Stimulated activated naive CD8-positive, alpha-beta T cell treated with anti-CD3 and anti-CD28 coated beads, Interleukin-15, Interleukin-2, amounts not matched to agents 100 ng/mL and 50 ng/mL, for 24 hours (primary cell): ENCODE results near the gene PRDM2.
"Not testable (repeated sequence)": the region's sequence is repeated elsewhere in the genome, so short reads cannot be mapped to it uniquely, and the experiment has no call there.

Source experiments
- H3K27ac Mint-ChIP-seq: one replicate; pipeline ENCODE4 v1.8.0; 2021; ENCODE audit warnings: mild to moderate bottlenecking, mixed read lengths
- H3K27me3 Mint-ChIP-seq: one replicate; pipeline ENCODE4 v1.8.0; 2021; ENCODE audit warnings: mixed read lengths
- H3K36me3 Mint-ChIP-seq: one replicate; pipeline ENCODE4 v1.8.0; 2021; ENCODE audit warnings: low read depth, mixed read lengths
- H3K4me1 Mint-ChIP-seq: one replicate; pipeline ENCODE4 v1.8.0; 2021; ENCODE audit warnings: low read depth, mixed read lengths
- H3K4me3 Mint-ChIP-seq: one replicate; pipeline ENCODE4 v1.8.0; 2021; ENCODE audit warnings: mild to moderate bottlenecking, mixed read lengths
- H3K9me3 Mint-ChIP-seq: one replicate; pipeline ENCODE4 v1.8.0; 2021; ENCODE audit warnings: mixed read lengths

The PRDM2 gene

GRCh38 chr1:13707164-13707563 lies 7.2 kb downstream of the PRDM2 start:
- H3K4me3 Mint-ChIP-seq = no peak overlapping the region
- H3K4me1 Mint-ChIP-seq = peaks cover 88% of the 10 kb centered on the region
- peaks cover 24% of the 10 kb centered on the region for H3K36me3 Mint-ChIP-seq
- no peak overlapping the region for H3K27ac Mint-ChIP-seq
- no peaks in the 10 kb centered on the region for H3K9me3 Mint-ChIP-seq
- H3K27me3 Mint-ChIP-seq = no peaks in the 10 kb centered on the region

- Mint-ChIP-seq H3K36me3 (peaks cover 24% of the 10 kb centered on the region), H3K4me3 (no peak overlapping the region), H3K27me3 (no peaks in the 10 kb centered on the region), H3K27ac (peak overlapping the region; percentile 1), H3K4me1 (peaks cover 88% of the 10 kb centered on the region), H3K9me3 (no peaks in the 10 kb centered on the region)
Measured at GRCh38 chr1:13708380-13708982, 8.5 kb downstream of the PRDM2 start.

DNA sequence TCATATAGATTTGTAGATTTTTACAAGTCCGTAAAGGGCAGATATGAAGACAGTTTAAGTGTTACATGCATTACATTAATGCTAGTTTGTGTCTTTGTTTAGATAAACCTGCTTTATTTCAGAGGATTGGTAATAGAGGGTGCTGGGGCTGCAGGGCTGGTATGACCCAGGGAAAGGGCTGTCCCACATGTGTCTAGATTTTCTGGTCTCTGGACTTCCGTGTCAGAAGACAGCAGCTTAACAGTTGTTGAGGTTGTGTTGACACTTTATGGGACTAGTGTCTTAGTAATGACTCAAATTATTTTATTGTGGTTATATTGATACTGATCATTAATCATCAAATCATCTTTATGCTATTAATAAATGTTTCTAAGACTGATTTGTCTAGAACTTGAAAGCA lies 10.1 kb downstream of the PRDM2 start:
- Mint-ChIP-seq H3K27ac (no peak overlapping the region), H3K27me3 (no peaks in the 10 kb centered on the region), H3K4me3 (no peak overlapping the region), H3K9me3 (no peaks in the 10 kb centered on the region), H3K4me1 (peaks cover 83% of the 10 kb centered on the region), H3K36me3 (peaks cover 25% of the 10 kb centered on the region)

GRCh38 chr1:13714851-13715250 lies 14.9 kb downstream of the PRDM2 start:
- H3K4me3 Mint-ChIP-seq = no peak overlapping the region
- peaks cover 4% of the 10 kb centered on the region for H3K9me3 Mint-ChIP-seq
- no peak overlapping the region for H3K27ac Mint-ChIP-seq
- peaks cover 58% of the 10 kb centered on the region for H3K4me1 Mint-ChIP-seq
- no peaks in the 10 kb centered on the region for H3K27me3 Mint-ChIP-seq
- H3K36me3 Mint-ChIP-seq = peaks cover 34% of the 10 kb centered on the region

DNA sequence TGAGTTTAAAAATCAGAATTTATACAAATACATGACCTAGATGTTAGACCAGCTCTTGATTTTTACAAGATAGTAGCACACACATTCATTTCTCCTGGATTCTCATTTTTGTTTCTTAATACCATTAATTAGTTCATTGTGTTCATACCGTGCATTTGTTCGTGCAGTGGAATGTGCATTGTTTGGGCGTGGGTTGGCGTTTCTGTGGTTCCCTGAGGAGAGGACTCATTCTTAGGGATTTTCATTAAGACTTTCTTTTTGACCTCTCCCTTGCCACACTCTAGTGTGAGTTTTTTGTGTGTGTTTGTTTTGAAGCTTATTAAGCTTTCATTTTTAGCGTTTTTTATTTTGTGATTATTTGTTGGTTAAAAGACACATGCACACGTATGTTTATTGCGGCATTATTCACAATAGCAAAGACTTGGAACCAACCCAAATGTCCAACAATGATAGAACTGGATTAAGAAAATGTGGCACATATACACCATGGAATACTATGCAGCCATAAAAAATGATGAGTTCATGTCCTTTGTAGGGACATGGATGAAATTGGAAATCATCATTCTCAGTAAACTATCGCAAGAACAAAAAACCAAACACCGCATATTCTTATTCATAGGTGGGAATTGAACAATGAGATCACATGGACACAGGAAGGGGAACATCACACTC lies 15.8 kb downstream of the PRDM2 start:
- H3K4me1 Mint-ChIP-seq = peaks cover 58% of the 10 kb centered on the region
- H3K9me3 Mint-ChIP-seq, H3K27me3 Mint-ChIP-seq, H3K4me3 Mint-ChIP-seq, H3K27ac Mint-ChIP-seq: not testable (repeated sequence)
- H3K36me3 Mint-ChIP-seq = peaks cover 34% of the 10 kb centered on the region

DNA sequence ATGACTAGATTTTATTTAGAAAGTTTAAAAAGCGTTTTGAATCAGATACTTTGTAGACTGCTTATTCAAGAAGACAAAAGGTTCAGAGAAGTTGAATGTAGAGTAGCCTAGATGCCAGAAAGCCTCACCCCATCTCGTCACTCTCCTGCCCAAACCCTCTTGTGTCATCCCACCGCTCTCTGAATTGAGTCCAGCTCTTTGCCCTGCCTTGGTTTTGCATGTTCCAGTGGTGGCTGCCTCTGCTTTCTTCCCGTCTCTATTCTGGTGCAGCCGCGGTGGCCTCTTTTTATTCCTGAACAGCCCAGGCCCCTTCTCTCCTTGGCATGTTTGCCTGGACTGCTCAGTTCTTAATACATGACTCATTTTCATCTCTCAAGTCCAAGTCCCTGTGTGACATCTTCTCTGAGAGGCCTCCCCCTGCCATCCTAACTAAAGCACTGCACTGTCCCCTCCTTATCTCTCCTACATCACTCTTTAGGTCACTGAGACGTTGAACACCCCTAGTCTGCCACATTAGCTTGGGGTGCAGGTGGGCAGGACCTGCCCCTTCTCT lies 22.9 kb downstream of the PRDM2 start:
- Mint-ChIP-seq H3K4me1 (peaks cover 78% of the 10 kb centered on the region), H3K9me3 (no peaks in the 10 kb centered on the region), H3K4me3 (no peak overlapping the region), H3K36me3 (peaks cover 32% of the 10 kb centered on the region), H3K27ac (peak overlapping the region; percentile 49), H3K27me3 (no peaks in the 10 kb centered on the region)

- Mint-ChIP-seq H3K4me3 (no peak overlapping the region), H3K36me3 (peaks cover 24% of the 10 kb centered on the region), H3K9me3 (no peaks in the 10 kb centered on the region)
Measured at GRCh38 chr1:13723810-13724209, 23.8 kb downstream of the PRDM2 start.

DNA sequence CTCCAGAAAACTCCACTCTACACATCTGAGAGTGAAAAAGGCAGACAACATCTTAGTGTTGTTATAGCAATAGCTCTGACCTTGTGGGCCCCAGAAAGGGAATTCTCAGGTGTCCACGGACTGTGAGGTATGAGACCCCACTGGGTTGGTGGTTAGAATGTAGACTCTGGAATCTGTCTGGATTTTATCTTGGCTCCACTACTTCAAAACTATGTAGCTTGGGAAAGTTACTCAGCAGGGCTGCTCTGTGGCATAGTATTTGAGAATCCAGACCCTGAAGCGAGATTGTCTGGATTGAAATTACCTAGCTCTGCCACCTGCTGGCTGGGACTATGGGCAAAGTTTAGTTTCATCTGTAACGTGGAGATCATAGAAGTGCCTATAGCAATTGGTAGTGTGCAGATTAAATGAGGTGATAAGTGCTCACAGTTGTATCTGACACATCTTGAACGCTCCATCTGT lies 25.8 kb downstream of the PRDM2 start:
- Mint-ChIP-seq H3K27ac (peak overlapping the region; percentile 39), H3K36me3 (peaks cover 16% of the 10 kb centered on the region), H3K4me3 (no peak overlapping the region), H3K27me3 (no peaks in the 10 kb centered on the region), H3K4me1 (peaks cover 92% of the 10 kb centered on the region), H3K9me3 (no peaks in the 10 kb centered on the region)

More at GRCh38 chr1:13723810-13724209, 23.8 kb downstream of the PRDM2 start:
- no peaks in the 10 kb centered on the region for H3K27me3 Mint-ChIP-seq
- H3K27ac Mint-ChIP-seq = peak overlapping the region; percentile 49
- H3K4me1 Mint-ChIP-seq = peaks cover 83% of the 10 kb centered on the region

DNA sequence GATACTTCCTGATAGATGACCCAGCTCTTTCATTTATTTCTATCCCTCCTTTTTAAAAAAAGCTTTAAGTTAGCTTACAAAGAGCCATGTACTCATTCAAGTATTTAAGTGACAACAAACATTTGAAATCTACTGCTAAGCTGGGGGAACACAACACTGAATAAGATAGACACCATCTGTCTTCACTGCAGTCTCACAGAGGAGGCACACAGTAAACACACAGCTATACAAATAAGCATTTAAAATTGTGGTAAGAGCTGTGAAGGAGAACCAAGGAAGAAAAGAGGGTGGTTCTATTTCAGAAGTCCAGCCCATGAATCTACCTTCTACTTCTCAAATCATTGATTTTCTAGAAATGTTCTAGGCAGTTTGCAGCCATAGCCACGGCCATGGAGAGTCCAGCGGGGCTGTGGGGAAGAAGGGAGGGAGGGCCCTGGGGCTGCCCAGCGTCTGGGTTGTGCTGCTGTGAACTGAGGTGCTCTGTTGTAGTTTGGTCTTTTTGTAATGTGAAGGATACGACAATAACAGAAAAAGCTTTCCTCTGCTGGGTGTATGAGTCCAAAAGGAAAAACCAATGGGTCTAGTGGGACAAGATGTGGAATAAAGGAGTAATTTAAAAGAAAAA lies 28.2 kb downstream of the PRDM2 start:
- Mint-ChIP-seq H3K9me3 (no peaks in the 10 kb centered on the region), H3K36me3 (peaks cover 23% of the 10 kb centered on the region), H3K4me3 (no peak overlapping the region), H3K27me3 (no peaks in the 10 kb centered on the region), H3K27ac (peak overlapping the region; percentile 96), H3K4me1 (peaks cover 100% of the 10 kb centered on the region)

DNA sequence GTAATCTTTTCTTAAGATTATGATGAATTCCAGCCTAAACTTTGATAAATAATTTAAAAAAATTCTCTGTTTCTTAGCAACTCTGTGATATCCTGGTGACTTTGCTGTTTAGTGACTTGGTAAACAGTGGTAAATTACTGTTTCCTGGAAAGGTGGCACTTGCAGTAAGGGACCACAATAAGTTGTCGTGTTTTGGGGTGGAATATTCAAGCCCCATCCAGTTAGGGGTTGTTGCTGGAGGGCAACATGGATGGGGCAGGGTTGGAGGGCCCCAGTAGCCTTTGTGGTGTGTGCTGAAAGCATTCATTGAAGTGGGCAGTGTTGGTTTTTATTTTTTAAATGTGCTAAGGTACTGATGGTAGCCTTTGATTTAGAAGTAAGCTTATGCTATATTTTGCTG lies 30.3 kb downstream of the PRDM2 start:
- H3K4me1 Mint-ChIP-seq = peaks cover 100% of the 10 kb centered on the region
- H3K36me3 Mint-ChIP-seq = peaks cover 24% of the 10 kb centered on the region
- H3K9me3 Mint-ChIP-seq = no peaks in the 10 kb centered on the region
- peak overlapping the region; percentile 83 for H3K4me3 Mint-ChIP-seq
- H3K27ac Mint-ChIP-seq = peak overlapping the region; percentile 96
- H3K27me3 Mint-ChIP-seq = no peaks in the 10 kb centered on the region

DNA sequence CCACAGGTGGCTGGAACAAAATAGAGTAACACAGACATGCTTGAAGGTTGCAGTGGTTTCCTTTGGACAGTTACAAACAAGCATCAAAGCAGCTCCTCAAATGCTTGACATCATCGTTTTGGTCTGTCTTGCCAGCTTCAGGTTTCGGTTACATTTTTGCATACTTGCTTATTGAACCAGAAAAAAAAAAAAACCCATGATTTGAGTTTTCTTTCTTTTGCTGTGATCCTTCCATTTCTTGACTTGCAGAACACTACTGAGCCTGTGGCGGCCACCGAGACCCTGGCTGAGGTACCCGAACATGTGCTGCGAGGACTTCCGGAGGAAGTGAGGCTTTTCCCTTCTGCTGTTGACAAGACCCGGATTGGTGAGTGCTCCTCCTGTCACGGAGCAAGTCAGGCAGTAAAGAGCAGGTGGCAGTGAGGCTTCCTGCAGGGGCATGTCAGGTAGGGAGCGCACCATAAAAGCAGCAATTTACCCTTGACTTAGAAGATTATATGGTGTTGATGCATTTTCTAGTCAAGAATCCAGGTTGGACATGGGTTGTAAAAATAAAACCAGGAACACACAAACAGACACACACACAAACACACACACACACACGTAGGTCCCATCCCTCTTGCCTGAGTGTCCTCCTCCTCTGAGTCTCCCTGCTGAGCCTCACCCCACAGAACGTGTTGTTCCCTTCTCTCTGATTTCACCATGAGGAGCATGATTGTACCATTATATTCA lies 30.9 kb downstream of the PRDM2 start:
- Mint-ChIP-seq H3K4me3 (peak overlapping the region; percentile 83), H3K36me3 (peaks cover 27% of the 10 kb centered on the region), H3K9me3 (no peaks in the 10 kb centered on the region), H3K4me1 (peaks cover 97% of the 10 kb centered on the region), H3K27ac (peak overlapping the region; percentile 96), H3K27me3 (no peaks in the 10 kb centered on the region)

DNA sequence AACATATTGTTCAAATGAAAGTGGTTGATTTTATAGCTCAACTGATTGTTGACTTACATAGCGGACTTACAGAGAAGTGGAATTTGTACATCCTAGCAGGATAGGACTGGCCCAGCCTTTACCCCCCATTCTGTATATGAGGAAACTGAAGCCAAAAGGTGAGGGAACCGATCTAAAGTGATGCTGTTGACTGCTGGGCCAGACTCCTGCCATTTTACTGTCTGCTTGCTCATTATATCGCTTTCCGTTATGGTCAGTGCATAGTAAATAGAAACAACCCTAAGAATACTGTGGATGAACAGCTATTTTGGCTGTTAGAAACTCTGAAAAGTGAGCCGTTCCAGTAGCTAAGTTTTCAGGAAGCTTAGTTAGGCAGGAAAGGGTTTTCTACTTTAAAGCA lies 31.9 kb downstream of the PRDM2 start:
- Mint-ChIP-seq H3K36me3 (peaks cover 28% of the 10 kb centered on the region), H3K9me3 (no peaks in the 10 kb centered on the region), H3K4me3 (peak overlapping the region; percentile 83), H3K27ac (peak overlapping the region; percentile 96), H3K4me1 (peaks cover 89% of the 10 kb centered on the region), H3K27me3 (no peaks in the 10 kb centered on the region)

DNA sequence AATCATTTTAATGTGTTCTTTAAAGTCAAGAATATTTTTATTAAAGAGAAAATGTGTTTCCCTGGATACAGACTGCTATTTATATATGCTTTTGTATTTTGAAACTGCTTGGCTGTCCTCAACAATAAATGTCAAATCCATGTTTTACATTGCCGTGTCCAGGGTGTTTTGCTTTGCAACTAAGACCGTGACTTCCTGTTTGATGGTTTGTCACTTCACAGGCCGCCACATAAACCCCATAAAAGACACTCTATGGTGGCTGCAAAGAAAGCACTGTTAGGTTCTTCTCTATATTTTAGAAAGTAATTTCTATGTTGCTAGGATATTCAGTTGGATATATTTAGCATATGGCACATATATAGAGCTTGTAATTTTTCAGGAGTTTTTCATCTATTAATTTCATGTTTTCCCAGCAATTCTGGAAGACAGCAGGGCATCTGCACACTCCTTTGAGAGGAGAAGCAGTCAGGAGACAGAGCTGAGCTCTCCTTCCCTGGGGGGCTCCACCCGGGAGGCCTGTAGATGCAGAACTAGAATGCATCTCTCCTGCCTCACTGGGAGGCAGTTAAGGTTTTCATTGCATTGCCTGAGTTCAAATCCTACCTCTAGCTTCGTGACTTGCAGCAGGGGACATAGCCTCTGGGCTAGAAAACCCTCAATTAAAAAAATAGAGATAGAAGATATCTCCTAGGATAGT lies 33.1 kb downstream of the PRDM2 start:
- H3K27me3 Mint-ChIP-seq = no peaks in the 10 kb centered on the region
- peaks cover 89% of the 10 kb centered on the region for H3K4me1 Mint-ChIP-seq
- H3K4me3 Mint-ChIP-seq = peak overlapping the region; percentile 59
- H3K27ac Mint-ChIP-seq = peak overlapping the region; percentile 38
- H3K36me3 Mint-ChIP-seq = peaks cover 26% of the 10 kb centered on the region
- H3K9me3 Mint-ChIP-seq = no peaks in the 10 kb centered on the region

DNA sequence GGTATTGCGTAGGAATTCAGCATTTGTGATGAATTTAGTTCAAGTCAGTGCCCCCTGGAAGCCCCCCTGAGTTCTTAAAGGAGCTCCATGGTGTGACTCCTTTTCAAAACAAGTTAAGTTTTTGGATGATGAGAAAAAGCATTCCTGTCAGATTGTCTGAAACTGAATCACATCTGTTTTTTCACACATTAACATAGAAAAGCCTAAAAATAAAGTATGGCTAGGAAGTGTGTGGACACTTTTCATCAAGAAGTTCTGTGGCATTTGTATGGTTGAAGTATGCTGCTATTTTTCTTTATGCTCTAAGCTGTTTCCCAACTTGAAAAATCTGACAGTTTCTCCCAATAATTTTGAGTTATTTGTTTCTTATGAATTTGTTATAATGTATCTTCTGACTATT lies 33.7 kb downstream of the PRDM2 start:
- Mint-ChIP-seq H3K9me3 (no peaks in the 10 kb centered on the region), H3K4me1 (peaks cover 84% of the 10 kb centered on the region), H3K27me3 (no peaks in the 10 kb centered on the region), H3K4me3 (peak overlapping the region; percentile 59), H3K36me3 (peaks cover 29% of the 10 kb centered on the region), H3K27ac (peak overlapping the region; percentile 38)
